Natural killer cell (primary cell): ENCODE measurements around the gene SH3RF2. TPM values are rescaled to one million over a fixed set of nuclear protein-coding genes. Genes with fewer than 3 reads are reported as not detected.

Experiments used
- ATAC-seq, 3 donors: fragments of 150-1000 bp in 2 of 3; fragments of 200-7000 bp in 1 of 3; cut with Tn5 transposase; 1 replicate in 1 of 3; 2 replicates in 2 of 3; pipeline ENCODE4 v1.10.0; 2021; ENCODE audit warnings: mild to moderate bottlenecking in 2 of 3, moderate library complexity in 2 of 3
- DNase-seq, 2 donors: peaks; one replicate each; pipeline versions ENCODE4 v3.0.0 to v3.0.0-alpha.2; 2013 to 2021; ENCODE audit warnings: mixed read lengths in 1 of 2
- H3K27ac ChIP-seq: one replicate; pipeline ENCODE4 v1.5.1; 2013; ENCODE audit warnings: mild to moderate bottlenecking, low read length
- H3K27me3 ChIP-seq: one replicate; pipeline ENCODE4 v1.6.1; 2013; ENCODE audit warnings: low read length; ENCODE audit not compliant: control insufficient read depth, insufficient read depth
- H3K36me3 ChIP-seq: one replicate; pipeline ENCODE4 v1.6.1; 2013; ENCODE audit warnings: low read length; ENCODE audit not compliant: control insufficient read depth, insufficient read depth
- H3K4me1 ChIP-seq: one replicate; pipeline ENCODE4 v1.6.1; 2013; ENCODE audit warnings: low read length; ENCODE audit not compliant: control insufficient read depth, insufficient read depth
- H3K4me3 ChIP-seq: one replicate; pipeline ENCODE4 v1.5.1; 2013; ENCODE audit warnings: low read length
- H3K9me3 ChIP-seq: one replicate; pipeline ENCODE4 v1.6.1; 2013; ENCODE audit warnings: low read length; ENCODE audit not compliant: control insufficient read depth, insufficient read depth
- H3K27ac Mint-ChIP-seq, 2 donors: one replicate each; pipeline ENCODE4 v1.8.0; 2022; ENCODE audit warnings: mild to moderate bottlenecking in 2 of 2, mixed read lengths in 2 of 2, moderate library complexity in 1 of 2
- H3K27me3 Mint-ChIP-seq, 2 donors: one replicate each; pipeline ENCODE4 v1.8.0; 2022; ENCODE audit warnings: low read depth in 2 of 2, mixed read lengths in 2 of 2
- H3K36me3 Mint-ChIP-seq: one replicate; pipeline ENCODE4 v1.8.0; 2022; ENCODE audit warnings: mixed read lengths
- H3K4me1 Mint-ChIP-seq, 2 donors: one replicate each; pipeline ENCODE4 v1.8.0; 2022; ENCODE audit warnings: mixed read lengths in 2 of 2
- H3K4me3 Mint-ChIP-seq: one replicate; pipeline ENCODE4 v1.8.0; 2022; ENCODE audit warnings: mild to moderate bottlenecking, moderate library complexity, mixed read lengths
- H3K9me3 Mint-ChIP-seq, 2 donors: one replicate each; pipeline ENCODE4 v1.8.0; 2022; ENCODE audit warnings: mixed read lengths in 2 of 2
- WGBS: methylation state at CpG from one replicate; pipeline ENCODE4 v1.1.7; 2013; ENCODE audit warnings: missing lambda C conversion rate; ENCODE audit not compliant: insufficient coverage; 5-methylcytosine and 5-hydroxymethylcytosine counted together
- intact Hi-C: fragments of 100-400 bp; cut with micrococcal nuclease; formaldehyde crosslinking; loops from one replicate; pipeline ENCODE4 v1.14.2; 2022
- total RNA-seq, 4 donors: library from RNA; stranded (reverse); fragments of 120-200 nt in 1 of 4; gene quantifications; one replicate each; pipeline versions ENCODE4 v1.2.3 to v1.2.4, GENCODE V29; 2013 to 2022
- TF ChIP-seq, protein P1 (sequence below): fragments of 200-600 bp; IDR thresholded peaks from one replicate; pipeline ENCODE4 v1.8.0; 2022; ENCODE audit warnings: antibody characterized with exemption

Gene SH3RF2
- total RNA-seq, 3 donors from 2014 or later (not counting 1 experiment from before 2014, with no cell fraction given), result 0.28 to 0.35 TPM; not detected in 1

- WGBS, result 77% methylated on average over 9 of the region's 9 CpGs
- Histone ChIP-seq H3K4me3 (no peak overlapping the region), H3K4me1 (no peaks in the 10 kb centered on the region), H3K27ac (no peak overlapping the region), H3K36me3 (no peaks in the 10 kb centered on the region), H3K27me3 (no peaks in the 10 kb centered on the region), H3K9me3 (no peaks in the 10 kb centered on the region)
- H3K9me3 Mint-ChIP-seq, result peaks cover 0 to 4% of the 10 kb centered on the region in 2 donors
- H3K27me3 Mint-ChIP-seq, result no peaks in the 10 kb centered on the region
- H3K27ac Mint-ChIP-seq, result no peak overlapping the region
- ATAC-seq (no peak), DNase-seq (no peak)
- H3K4me1 Mint-ChIP-seq, result no peaks in the 10 kb centered on the region
- intact Hi-C loops, result no loop called here
- TF ChIP-seq, protein P1, sequence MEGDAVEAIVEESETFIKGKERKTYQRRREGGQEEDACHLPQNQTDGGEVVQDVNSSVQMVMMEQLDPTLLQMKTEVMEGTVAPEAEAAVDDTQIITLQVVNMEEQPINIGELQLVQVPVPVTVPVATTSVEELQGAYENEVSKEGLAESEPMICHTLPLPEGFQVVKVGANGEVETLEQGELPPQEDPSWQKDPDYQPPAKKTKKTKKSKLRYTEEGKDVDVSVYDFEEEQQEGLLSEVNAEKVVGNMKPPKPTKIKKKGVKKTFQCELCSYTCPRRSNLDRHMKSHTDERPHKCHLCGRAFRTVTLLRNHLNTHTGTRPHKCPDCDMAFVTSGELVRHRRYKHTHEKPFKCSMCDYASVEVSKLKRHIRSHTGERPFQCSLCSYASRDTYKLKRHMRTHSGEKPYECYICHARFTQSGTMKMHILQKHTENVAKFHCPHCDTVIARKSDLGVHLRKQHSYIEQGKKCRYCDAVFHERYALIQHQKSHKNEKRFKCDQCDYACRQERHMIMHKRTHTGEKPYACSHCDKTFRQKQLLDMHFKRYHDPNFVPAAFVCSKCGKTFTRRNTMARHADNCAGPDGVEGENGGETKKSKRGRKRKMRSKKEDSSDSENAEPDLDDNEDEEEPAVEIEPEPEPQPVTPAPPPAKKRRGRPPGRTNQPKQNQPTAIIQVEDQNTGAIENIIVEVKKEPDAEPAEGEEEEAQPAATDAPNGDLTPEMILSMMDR, result no peak
- no peaks in the 10 kb centered on the region for H3K36me3 Mint-ChIP-seq
- H3K4me3 Mint-ChIP-seq, result no peak overlapping the region
These were observed 77.4 kb downstream of the SH3RF2 start for GRCh38 chr5:146013761-146014160.

- Histone ChIP-seq H3K27me3 (no peaks in the 10 kb centered on the region), H3K9me3 (no peaks in the 10 kb centered on the region), H3K4me1 (no peaks in the 10 kb centered on the region), H3K4me3 (no peak overlapping the region), H3K36me3 (no peaks in the 10 kb centered on the region), H3K27ac (no peak overlapping the region)
- H3K27ac Mint-ChIP-seq, result no peak overlapping the region
- peaks cover 0 to 4% of the 10 kb centered on the region in 2 donors for H3K9me3 Mint-ChIP-seq
- no peak for DNase-seq
- H3K27me3 Mint-ChIP-seq, result no peaks in the 10 kb centered on the region
- 84% methylated on average over 1 of the region's 1 CpG for WGBS
- no peak overlapping the region for H3K4me3 Mint-ChIP-seq
- intact Hi-C loops, result no loop called here
- H3K36me3 Mint-ChIP-seq, result no peaks in the 10 kb centered on the region
- TF ChIP-seq, protein P1, result no peak
- no peak for ATAC-seq
- no peaks in the 10 kb centered on the region for H3K4me1 Mint-ChIP-seq
These were observed 78.6 kb downstream of the SH3RF2 start for GRCh38 chr5:146015001-146015400.

DNA sequence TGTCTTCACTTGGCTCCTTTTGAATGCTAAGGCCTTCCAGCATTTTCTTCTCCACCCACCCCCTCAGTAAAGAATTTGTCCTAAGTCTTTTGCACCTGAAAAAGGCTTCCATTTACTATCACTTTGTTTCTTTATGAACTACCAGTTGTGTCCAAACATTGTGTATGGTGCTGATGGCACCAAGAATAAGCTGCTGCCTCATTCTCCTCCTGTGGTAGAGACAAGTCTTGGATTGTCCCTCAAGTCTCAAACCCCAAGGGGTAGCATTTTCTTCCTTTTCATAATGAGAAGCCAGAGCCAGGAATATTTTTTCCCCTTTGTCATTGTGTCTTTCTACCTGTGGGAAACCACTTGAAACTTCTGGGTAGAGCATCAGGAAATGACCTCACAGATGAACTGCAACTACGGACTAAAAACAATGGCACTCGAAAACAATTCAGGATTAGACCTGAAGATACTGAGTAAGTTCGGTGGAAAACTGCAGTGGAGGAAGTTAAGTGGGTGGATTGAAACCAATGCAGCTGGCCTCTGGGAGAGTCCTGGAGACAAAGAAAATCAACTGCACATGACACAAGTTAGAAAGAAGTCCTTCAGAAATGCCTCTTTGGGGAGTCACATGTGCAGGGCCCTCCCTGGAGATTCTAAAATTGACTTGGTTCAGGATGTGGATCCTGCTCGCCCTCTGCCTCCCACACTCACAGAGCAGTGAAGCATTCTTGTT lies 80.5 kb downstream of the SH3RF2 start:
- Mint-ChIP-seq H3K4me3 (no peak overlapping the region), H3K4me1 (no peaks in the 10 kb centered on the region), H3K27ac (no peak overlapping the region), H3K27me3 (no peaks in the 10 kb centered on the region), H3K9me3 (peaks cover 0 to 4% of the 10 kb centered on the region in 2 donors), H3K36me3 (no peaks in the 10 kb centered on the region)
- 62% methylated on average over 4 of the region's 4 CpGs for WGBS
- ATAC-seq (no peak), DNase-seq (no peak)
- Histone ChIP-seq H3K36me3 (no peaks in the 10 kb centered on the region), H3K9me3 (no peaks in the 10 kb centered on the region), H3K27ac (no peak overlapping the region), H3K27me3 (no peaks in the 10 kb centered on the region), H3K4me1 (no peaks in the 10 kb centered on the region), H3K4me3 (no peak overlapping the region)
- intact Hi-C loops, result no loop called here
- TF ChIP-seq, protein P1, result no peak
